GM18505 (cell line): ENCODE data around the gene AKT1.

Experiments used
- ATAC-seq: cut with Tn5 transposase; IDR thresholded peaks from one replicate; pipeline ENCODE4 v1.9.1; 2021; ENCODE audit not compliant: unreplicated experiment
- POLR2A ChIP-seq: IDR thresholded peaks from 4 replicates; pipeline ENCODE4 v1.6.1; 2011; ENCODE audit warnings: borderline replicate concordance; ENCODE audit not compliant: insufficient read depth, insufficient read length; ENCODE audit errors: extremely low read depth

AKT1 gene

DNA sequence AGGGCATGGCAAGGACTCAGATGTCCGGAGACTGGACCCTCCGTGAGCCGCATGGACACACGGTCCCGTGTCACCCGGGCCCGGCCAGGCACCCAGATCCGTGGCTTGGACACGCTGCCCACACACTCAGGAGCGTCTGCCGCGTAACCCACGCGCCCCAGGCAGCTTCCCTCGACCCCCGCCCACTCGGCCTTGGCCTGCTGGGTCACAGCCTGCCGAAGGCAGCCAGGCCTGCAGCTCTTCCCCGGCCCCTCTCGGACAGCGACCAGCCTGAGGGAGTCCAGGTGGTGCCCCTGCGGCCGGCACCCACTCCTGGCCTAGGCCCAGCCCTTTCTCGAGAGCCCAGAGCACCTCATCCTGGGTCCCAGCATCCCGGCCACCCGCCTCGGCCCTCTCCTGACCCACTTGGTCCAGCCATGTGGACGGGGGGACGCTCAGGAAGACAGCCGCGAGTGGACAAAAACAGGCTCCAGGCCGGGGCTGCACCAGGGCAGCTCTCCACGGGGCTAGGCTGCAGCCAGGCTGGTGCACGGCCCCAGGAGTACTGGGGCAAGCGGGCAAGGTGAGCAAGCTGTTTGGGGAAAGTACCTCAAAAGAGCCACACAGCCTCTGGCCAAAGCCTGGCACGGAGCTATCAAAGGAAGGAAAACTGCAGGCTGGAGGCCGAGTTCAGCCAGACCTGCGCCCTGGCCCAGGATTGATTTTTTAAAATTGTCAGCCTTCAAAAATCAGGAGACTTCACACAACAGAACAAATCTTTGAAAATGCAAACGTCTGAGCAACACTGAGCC is 6.5 kb downstream of the AKT1 start:
- no peak for ATAC-seq
- no peak for TF ChIP-seq POLR2A

DNA sequence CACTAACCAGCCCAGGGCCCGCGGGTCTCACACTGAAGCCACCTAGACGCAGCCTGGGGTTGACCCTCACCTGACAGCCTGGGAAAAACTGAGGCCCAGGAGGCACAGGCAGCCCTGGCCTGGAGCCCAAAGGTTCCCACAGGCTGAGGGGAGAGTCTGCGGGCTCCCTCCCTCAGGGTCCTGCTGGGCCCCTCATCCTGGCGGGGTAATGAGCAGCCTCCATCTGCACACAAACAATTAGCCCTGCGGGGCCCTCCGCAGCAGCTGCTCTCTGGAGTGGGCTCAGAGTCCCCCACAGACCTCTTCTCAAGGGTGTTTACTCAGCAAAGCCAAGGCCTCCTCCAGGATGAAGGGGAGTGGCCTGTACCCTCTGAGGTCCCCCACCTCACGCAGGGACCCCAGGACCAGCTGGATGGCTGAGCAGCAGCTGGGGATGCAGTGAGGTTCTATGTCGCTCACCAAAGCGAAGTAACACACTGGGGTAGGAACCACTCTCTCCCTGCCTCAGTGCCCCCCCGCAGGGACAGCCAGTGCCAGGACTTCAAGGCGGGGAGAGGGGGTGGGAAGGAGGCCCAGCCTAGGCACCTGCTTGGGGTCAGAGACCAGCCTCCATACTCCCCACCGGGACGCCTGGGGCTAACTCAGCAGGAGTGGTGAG is 7.3 kb downstream of the AKT1 start:
- TF ChIP-seq POLR2A: no peak
- ATAC-seq: no peak

DNA sequence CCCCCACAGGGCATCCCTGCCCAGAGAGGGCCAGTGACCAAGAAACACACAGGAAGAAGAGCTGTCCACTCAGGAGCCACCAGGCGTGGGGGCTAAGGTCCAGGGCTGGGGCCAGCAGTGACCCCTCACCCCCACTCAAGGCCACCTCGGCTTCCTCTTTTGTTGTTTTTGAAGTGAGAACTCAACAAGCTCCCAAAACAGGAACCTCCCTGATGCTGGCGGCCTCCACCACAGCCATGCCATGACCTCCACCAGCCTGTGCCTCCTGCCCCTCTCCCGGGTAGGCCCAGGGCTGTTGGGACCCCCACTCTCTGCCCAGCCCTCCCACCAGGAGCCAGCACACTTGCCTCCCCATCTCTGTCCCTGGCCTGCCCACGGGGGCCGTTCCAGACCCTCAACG is 7.8 kb downstream of the AKT1 start:
- TF ChIP-seq POLR2A: no peak
- no peak for ATAC-seq

DNA sequence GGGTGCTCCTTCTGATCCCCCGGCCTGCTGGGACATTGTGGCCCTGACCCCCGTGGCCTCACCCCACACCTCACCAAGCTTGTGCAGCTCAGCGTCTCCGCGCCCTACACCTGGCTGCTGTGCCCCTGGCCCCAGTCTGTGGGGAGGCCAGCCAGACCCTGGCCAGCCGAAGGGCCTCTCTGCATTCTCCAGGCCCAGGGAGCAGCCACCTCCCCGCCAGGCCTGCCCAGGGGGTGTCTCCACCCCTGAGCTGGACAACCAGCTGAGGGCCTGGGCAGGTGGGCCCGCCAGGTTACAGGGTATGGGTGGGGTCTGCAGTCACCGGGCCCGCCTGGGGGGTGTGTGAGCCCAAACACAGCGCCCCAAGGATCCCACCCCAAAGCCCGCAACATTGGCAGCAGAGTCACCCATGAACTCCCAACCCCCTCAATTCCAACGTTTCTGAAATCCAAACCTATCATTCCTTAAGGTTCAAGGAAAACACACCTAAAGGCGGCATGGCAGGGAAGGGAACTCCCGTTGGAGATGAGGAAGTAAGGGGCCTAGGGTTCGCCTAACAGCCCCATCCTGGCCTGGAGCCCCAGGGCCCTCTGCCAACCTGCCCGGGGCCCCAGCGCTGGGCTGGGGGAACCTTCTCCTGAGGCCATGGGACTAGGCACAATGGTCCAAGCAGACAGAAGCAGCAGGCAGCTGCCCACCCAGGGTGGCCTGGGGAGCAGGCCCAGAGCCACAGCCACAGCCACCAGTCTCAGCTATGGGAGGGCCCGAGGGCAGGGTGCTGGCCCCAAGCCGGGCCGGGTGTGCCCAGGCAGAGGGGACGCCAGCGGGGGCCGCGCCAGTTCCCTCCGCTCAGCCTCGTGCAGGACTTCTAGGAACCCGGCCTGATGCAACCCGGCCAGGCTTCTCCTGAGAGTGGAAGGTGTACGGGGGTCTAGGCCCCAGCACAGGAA is 8.5 kb downstream of the AKT1 start:
- no peak for ATAC-seq
- no peak for TF ChIP-seq POLR2A

DNA sequence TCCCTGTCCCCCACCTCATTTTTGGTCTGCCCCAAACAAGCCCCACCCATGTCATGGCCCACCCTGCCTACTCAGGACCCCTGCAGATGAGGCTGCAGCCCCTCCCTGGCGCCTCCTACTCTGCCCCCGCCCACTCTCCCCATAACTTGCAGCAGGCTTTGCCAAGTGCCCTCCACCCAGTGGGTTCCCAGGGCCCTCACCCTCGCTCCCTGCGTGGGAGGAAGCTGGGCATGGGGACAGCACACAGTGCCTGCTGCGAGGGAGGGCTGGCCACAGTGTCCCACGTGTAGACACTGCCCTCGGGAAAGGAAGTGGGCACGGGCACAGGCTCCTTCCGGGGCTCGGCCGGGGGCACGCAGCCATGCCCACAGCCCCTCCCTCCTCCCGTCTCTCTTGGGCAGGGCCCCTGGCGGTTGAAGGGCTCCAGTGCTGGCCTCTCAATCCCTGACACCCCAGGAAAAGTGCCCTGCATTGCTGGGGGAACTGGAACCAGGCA is 9.4 kb downstream of the AKT1 start:
- no peak for ATAC-seq
- TF ChIP-seq POLR2A: no peak

DNA sequence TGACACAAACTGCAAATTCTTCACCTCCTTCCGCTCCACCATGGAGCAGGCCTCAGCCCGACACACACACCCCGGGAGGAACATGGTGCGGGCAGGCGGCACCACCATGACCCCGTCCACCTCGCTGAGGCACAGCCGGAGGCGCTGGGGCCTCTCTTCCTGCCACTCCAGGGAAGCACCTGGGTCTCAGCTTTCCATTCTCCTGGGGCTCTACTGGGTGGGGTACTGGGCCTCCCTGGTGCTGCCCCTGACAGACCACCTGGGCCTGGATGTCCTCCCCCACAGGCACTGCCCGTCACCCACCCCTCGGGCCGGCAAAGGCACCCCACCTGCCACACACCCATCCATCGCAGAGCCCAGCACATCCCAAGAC is 9.9 kb downstream of the AKT1 start:
- no peak for ATAC-seq
- no peak for TF ChIP-seq POLR2A

DNA sequence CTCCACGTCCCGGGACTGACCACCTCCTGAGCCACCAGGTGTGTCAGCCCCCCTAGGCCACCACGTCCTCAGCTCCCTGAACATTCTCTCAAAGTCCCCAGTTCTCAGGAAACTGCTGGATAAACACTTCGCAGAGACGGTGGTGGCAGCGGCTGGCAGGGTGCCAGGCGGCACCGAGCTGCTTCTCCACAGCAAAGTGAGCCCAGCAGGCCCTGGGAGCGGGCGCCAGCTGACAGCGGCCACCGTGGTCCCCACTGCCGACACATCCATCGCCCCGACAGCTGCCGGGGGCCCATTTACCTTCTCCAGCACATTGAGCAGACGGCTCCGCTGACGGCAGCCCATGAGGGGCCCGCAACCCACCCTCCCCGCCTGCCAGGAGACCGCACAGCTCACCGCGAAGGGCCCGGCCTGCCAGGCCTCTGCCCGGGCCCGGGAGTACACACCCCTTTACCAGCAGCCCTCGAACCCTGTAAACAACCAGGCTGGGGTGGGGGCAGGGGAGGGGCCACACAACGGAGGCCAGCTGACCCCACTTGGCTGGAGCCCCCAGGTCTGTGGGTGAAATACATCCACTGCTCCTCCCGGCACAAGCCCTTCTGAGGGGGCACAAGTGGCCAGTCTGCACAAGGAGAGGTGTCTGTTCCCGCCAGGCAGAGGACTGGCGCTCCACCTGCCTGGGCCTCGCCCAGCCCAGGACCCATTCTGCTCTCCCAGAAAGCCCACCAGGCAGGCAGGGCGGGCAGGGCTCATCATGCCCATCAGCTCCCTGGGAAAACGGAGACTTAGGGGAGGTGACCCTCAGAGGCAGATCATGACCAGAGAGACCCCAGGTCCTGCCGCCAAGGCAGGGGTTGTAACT is 10.5 kb downstream of the AKT1 start:
- ATAC-seq: no peak
- TF ChIP-seq POLR2A: no peak

DNA sequence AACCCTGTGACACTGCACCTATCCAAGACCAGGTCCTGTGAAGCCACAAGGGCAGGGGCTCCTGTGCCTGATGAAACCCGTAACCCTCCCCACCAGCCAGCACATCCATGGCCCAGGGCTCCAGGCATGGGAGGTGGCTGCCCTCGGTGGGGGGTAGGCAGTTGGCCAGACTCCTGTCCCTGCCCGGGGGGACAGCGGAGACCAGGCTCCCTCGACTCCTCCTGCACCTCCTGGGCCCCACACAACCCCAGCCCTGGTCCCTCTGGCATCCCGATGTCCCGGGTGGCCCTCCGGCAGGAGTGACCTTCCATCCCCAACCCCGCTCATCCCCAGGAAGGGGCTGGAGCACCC is 11.4 kb downstream of the AKT1 start:
- no peak for TF ChIP-seq POLR2A
- ATAC-seq: no peak

DNA sequence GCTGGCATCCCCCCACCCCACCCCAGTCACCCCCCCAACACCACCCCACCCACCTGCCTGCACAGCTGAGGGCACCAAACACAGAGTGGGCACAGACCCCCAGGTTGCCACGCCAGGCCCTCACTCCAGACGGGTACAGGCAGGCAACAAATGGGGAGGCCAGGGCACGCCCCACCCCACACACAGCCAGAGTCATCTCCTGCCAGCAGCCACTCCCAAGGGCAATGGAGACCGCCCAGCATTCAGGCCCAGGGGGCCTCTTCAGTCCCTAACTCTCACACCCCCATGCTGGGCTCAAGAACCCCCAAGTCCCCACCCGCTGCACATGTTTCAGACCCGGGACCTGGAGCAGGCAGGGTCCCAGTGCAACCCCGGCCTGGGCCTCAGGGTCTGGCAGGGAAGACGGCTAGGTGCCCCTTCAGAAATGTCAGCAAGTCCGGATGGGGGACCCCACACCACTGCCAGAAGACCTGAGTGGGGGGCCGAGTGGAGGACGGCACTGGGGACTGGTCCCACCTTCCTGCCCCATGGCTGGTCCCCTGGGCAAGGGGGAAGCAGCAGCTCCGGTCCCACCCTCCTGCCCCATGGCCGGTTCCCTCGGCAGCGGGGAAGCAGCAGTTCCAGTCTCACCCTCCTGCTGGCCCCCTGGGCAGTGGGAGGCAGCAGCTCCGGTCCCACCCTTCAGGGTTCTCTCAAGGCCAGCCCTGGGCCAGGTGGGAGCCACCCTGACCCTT is 11.9 kb downstream of the AKT1 start:
- no peak for TF ChIP-seq POLR2A
- ATAC-seq: no peak

DNA sequence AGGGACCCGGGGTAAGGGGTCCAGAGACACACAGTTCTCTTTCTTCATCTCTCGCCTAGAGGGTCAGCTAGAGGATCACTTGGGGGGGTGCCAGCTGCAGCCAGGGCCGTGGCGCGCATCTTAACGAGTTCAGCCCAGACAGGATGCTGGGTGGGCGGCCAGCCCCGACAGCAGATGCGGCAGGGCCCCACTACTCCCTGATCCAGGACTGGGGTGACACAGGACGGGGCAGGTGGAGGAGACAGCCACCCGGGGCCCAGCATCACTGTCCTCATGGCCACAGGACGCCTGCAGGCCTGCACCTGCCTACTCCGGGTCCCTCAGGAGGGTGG is 12.8 kb downstream of the AKT1 start:
- ATAC-seq: no peak
- no peak for TF ChIP-seq POLR2A

DNA sequence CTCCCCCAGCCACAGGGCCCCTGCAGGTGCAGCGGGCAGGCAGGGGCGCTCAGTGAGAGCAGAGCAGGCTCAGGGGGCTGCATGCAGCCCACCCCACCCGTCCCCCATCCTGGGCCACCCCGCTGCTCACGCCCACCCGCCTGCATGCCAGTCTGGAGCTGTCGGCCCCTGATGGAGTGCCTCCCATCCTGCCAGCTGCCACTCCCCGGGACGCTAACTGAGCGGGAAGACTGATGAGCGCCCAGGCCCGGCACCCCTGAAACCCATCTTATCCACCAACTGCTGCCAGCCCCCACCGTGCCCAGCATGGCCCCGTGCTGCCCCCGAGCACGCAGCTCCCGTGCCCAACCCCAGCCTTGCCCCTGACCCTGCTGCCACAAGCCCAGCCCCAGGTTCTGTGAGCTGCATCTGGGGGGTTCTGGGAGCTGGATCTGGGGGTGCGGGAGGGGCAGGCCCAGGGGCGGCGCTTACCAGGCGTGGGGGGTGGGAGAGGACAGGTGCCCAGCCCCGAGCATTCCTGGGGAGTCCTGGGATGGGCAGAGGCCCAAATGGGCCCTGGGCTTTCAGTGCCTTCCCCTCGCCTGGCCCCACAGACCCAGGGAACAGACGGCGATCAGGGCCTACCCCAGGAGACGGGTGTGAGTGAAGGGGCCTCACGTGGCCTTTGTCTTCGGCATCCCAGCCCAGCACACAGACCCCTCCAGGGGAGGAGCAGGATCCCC is 13.3 kb downstream of the AKT1 start:
- no peak for ATAC-seq
- no peak for TF ChIP-seq POLR2A
